GM20000 (cell line): ENCODE measurements around the gene GAMT.

Source experiments
- DNase-seq: peaks from one replicate; pipeline ENCODE4 v3.0.0; 2012; ENCODE audit warnings: low spot score
- TF ChIP-seq, protein P1 (sequence below): IDR thresholded peaks from 2 replicates; pipeline ENCODE4 v1.5.1; 2012; ENCODE audit warnings: mild to moderate bottlenecking, control low read depth; ENCODE audit errors: extremely low read depth, missing control alignments

GAMT gene

DNA sequence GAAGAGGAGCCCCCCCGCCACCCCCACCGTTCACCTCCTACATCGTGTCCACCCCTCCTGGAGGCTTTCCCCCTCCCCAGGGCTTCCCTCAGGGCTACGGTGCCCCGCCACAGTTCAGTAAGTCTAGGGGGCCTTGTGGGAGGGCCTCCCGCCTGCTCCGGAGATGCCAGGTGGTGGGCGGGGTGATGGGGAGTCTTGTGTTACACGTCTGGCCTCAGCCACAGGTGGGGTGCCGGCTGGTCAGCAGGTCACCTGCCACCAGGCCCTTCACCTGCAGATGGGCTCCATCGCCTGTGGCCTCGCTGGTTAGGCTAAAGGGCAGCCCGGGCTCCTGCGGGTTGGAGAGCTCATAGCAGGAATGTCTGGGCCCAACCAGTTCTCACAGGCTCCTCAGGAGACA, 28.9 kb upstream of the GAMT start:
- TF ChIP-seq, protein P1, sequence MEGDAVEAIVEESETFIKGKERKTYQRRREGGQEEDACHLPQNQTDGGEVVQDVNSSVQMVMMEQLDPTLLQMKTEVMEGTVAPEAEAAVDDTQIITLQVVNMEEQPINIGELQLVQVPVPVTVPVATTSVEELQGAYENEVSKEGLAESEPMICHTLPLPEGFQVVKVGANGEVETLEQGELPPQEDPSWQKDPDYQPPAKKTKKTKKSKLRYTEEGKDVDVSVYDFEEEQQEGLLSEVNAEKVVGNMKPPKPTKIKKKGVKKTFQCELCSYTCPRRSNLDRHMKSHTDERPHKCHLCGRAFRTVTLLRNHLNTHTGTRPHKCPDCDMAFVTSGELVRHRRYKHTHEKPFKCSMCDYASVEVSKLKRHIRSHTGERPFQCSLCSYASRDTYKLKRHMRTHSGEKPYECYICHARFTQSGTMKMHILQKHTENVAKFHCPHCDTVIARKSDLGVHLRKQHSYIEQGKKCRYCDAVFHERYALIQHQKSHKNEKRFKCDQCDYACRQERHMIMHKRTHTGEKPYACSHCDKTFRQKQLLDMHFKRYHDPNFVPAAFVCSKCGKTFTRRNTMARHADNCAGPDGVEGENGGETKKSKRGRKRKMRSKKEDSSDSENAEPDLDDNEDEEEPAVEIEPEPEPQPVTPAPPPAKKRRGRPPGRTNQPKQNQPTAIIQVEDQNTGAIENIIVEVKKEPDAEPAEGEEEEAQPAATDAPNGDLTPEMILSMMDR: no peak
- no peak for DNase-seq

DNA sequence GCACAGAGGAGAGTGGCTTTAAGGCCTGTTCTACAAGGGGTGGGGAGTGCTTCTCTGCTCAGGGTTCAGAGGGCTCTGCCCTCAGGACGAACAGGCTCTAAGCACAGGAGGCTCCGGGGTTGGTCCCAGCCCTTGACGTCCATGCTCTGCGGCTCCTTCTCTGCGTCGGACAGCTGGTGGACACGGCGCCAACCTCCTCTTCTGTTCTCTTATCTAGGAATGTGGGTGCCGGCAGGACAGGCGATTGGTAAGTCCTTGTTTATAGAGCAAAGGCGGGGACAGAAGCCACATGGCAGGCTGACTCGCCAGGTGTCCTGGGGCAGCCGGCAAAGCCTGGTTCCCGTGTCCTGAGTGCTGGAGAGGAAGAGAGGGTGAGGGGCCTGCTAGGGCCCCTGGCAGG, 28.4 kb upstream of the GAMT start:
- TF ChIP-seq, protein P1: no peak
- DNase-seq: no peak

DNA sequence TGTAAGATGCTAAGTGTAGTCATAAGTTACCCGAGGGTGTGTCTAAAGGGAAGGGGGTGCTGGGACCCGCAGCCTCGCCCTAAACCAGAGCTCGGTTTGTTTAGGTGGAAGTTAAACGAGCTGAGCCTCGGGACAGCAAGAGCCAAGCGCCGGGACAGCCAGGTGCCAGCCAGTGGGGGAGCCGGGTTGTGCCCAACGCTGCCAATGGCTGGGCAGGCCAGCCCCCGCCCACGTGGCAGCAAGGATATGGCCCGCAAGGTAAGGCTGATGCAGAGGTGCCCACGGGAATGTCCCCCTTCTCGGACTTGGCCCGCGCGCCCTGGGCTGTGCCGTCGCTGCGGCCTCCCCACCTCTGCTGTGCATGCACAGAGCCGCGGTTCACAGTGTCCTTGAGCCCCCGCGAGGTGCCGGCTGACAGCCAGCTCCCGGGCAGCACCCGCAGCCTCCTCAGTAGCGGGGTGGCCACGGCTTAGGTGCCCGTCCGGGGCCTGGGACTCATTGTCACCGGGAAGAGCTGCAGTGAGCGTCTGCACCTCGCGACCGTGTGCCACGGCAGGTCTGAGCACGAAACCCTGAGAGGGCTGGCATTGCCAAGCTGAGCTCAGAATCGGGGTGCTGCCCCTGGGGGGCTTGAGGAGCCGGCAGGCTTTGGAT, 27.5 kb upstream of the GAMT start:
- TF ChIP-seq, protein P1: no peak
- no peak for DNase-seq

DNA sequence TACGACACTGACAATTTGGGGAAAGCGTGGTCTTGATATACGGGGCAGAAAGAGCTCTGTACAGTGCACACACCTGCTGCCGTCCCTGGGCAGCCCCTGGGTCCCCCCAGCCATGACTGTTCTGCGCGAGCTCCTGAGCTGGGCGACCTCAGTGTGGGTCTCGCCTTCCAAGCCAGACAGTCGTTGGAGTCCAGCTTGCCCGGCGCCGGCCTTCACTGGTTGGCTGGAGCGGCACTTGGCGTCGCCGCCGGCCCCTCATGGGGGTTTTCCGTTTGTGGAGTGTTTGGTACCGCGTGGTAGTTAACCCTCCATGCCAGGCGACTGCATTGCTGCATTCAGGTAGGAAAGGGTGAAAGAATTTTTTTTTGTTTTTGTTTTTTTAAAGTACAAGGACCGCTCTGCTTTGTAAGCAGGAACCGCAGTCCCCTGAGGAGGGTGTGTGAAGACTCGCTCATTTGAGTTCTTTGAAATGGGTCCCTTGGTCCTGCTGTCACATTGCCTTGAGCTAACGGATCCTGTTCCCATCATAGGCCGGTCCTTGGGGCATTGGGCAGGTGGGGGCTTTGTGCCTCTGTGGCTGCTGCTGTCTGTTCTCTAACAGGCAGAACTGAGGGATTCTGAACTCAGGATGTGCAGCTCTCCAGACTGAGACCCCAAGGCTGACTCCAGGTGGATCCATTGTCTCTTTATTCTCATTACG, 26.0 kb upstream of the GAMT start:
- DNase-seq: no peak
- TF ChIP-seq, protein P1: no peak

DNA sequence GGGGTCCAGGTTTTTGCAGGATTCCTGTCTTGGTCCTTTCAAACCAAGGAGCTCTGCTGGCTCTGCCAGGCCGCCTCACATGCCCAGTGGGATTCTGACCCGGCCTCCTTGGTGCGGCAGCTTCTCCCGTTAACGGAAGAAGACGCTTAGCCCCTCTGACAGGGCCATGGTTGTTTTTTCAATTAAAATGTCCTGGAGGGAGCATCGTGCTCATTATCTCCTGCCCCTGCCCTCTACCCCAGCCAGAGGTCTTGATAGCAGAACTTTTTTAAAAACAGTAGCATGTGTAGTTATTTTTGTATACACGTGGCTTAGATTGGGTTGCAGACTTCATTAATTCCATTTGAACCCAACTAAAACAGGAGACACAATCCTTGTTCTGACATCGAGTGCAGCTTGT, 25.4 kb upstream of the GAMT start:
- TF ChIP-seq, protein P1: no peak
- no peak for DNase-seq

DNA sequence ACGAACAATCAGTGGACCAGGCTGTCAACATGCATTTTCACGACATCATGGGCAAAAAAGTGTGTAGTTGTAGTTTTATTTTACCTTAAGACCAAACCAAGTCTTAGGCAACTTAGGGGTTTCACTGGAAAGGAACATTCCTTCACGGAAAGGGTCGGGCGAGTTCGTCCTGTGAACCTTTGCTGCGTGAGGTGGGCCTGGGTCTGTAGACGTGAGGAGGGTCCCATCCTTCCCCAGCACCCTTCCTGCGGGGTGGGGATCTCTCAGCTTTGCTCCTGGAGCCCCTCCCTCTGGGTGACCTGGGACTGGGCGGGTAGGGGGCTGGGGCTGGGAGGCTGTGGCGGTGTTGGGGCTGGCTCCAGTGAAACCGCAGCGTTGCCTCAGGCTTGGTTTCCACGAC, 24.6 kb upstream of the GAMT start:
- TF ChIP-seq, protein P1: no peak
- no peak for DNase-seq

DNA sequence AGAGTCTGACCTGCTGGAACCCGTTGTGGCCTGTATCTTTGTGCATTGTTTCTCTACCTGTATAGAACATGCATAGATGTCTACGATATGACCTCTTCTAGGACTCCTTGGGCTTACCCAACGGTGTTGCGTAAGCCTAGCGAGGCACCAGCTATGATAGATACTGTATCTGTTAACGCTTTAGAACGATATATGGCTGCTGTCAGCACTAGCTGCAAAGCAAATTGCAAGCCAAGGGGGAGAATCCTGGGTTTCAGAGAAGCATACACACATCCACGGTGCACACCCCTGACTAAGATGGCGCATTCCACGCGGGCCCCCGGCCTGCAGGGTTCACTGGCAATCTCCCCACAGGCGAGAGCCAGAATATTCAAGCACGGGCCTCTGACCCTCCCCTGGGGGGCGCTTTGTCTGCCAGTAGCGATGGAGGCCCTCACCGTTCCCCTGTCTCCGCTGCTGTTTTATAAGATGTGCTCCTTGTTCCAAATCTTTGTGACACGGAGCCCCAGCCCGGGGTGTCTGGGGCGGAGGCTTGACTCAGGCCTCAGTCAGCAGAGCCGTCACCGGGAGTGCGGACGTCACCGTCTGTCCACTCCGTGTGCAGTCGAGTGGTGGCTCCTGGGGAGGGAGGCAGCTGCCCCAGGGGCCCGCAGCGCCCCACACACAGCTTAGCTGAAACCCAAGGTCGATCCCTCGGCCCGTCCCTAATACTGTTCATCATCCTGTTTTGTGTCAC, 23.9 kb upstream of the GAMT start:
- no peak for DNase-seq
- TF ChIP-seq, protein P1: no peak
